H1 (cell line): ENCODE results near the gene FRY. TPM values are rescaled to one million over a fixed set of nuclear protein-coding genes. Genes with fewer than 3 reads are reported as not detected.

Source experiments
- CTCF ChIA-PET: fragments of 300-600 bp; sonication (Branson Sonifier 250); formaldehyde crosslinking; loops from one replicate; lab custom pipeline; 2021; ENCODE audit not compliant: partially characterized antibody; lab: Charles Lee
- POLR2A ChIA-PET: fragments of 300-600 bp; sonication (Branson Sonifier 250); formaldehyde crosslinking; loops from one replicate; lab custom pipeline; 2021; ENCODE audit warnings: inconsistent platforms; ENCODE audit not compliant: partially characterized antibody; lab: Charles Lee
- DNase-seq, 2 experiments: peaks; one replicate each; pipeline versions ENCODE4 v3.0.0 to v3.0.0-alpha.2; 2010 to 2022; ENCODE audit warnings: low spot score in 2 of 2, low read depth in 1 of 2, mixed read lengths in 1 of 2
- FAIRE-seq: peaks from 2 replicates; lab custom pipeline; 2011; peaks lifted over from hg19 to GRCh38; lab: Jason Lieb, UNC
- H2AFZ ChIP-seq: 2 replicates; pipeline ENCODE4 v1.8.1; 2012; ENCODE audit warnings: low read length, inconsistent platforms
- H2AK5ac ChIP-seq: 2 replicates; pipeline ENCODE4 v1.6.1; 2013; ENCODE audit warnings: low read depth, low read length
- H2BK120ac ChIP-seq: replicated peaks from 2 replicates; pipeline ENCODE3; 2013; ENCODE audit warnings: low read depth, low read length, inconsistent platforms
- H2BK12ac ChIP-seq: 2 replicates; pipeline ENCODE4 v1.6.1; 2013; ENCODE audit warnings: low read depth, low read length
- H2BK15ac ChIP-seq: 2 replicates; pipeline ENCODE4 v1.6.1; 2013; ENCODE audit warnings: low read length
- H2BK20ac ChIP-seq: 2 replicates; pipeline ENCODE4 v1.6.1; 2013; ENCODE audit warnings: low read length
- H2BK5ac ChIP-seq: 2 replicates; pipeline ENCODE4 v1.6.1; 2013; ENCODE audit warnings: low read depth, low read length
- H3K14ac ChIP-seq: 2 replicates; pipeline ENCODE4 v1.6.1; 2013; ENCODE audit warnings: inconsistent platforms; ENCODE audit not compliant: insufficient read length
- H3K18ac ChIP-seq: 2 replicates; pipeline ENCODE4 v1.6.1; 2013; ENCODE audit warnings: low read length; ENCODE audit errors: extremely low read depth
- H3K23ac ChIP-seq: 2 replicates; pipeline ENCODE4 v1.6.1; 2013; ENCODE audit warnings: inconsistent platforms; ENCODE audit not compliant: insufficient read length
- H3K23me2 ChIP-seq: 2 replicates; pipeline ENCODE4 v1.6.1; 2013; ENCODE audit warnings: low read depth, low read length
- H3K27ac ChIP-seq: 2 replicates; pipeline ENCODE4 v1.6.1; 2011; ENCODE audit warnings: low read depth, low read length, inconsistent platforms
- H3K27me3 ChIP-seq, 4 experiments: replicated peaks in 1 of 4; 1 replicate in 1 of 4; 2 replicates in 3 of 4; pipeline versions ENCODE4 v1.6.1 to v1.8.1; 2011 to 2013; ENCODE audit warnings: low read length in 3 of 4, mild to moderate bottlenecking in 3 of 4, inconsistent platforms in 2 of 4, mixed read lengths in 2 of 4, moderate library complexity in 1 of 4; ENCODE audit not compliant: control insufficient read depth in 3 of 4, insufficient read depth in 3 of 4; ENCODE audit errors: extremely low read depth in 1 of 4
- H3K36me3 ChIP-seq, 4 experiments: 2 replicates each; pipeline versions ENCODE4 v1.6.1 to v1.8.1; 2011 to 2013; ENCODE audit warnings: mild to moderate bottlenecking in 4 of 4, low read length in 3 of 4, moderate library complexity in 2 of 4, control low read depth in 1 of 4, inconsistent platforms in 1 of 4; ENCODE audit not compliant: insufficient read depth in 4 of 4, control insufficient read depth in 2 of 4
- H3K4ac ChIP-seq: replicated peaks from 2 replicates; pipeline ENCODE3; 2013; ENCODE audit warnings: low read length, low read depth, mixed read lengths, inconsistent platforms; ENCODE audit not compliant: insufficient read length
- H3K4me1 ChIP-seq, 4 experiments: replicated peaks in 1 of 4; 1 replicate in 1 of 4; 2 replicates in 3 of 4; pipeline versions ENCODE4 v1.6.1 to v1.8.1; 2011 to 2013; ENCODE audit warnings: low read length in 3 of 4, inconsistent platforms in 2 of 4, mixed read lengths in 1 of 4; ENCODE audit not compliant: insufficient read depth in 4 of 4, control insufficient read depth in 3 of 4
- H3K4me2 ChIP-seq, 2 experiments: 2 replicates each; pipeline versions ENCODE4 v1.6.1 to v1.8.1; 2011 to 2013; ENCODE audit warnings: low read depth in 2 of 2, low read length in 2 of 2, control low read depth in 1 of 2, inconsistent platforms in 1 of 2, mild to moderate bottlenecking in 1 of 2; ENCODE audit not compliant: insufficient read depth in 1 of 2
- H3K4me3 ChIP-seq, 4 experiments: fragments of 200-600, 300-600 bp in 1 of 4; sonication (generic), shearing (Covaris generic), sonication (Bioruptor Twin) in 1 of 4; 2 replicates each; pipeline versions ENCODE4 v1.5.1 to v1.8.1; 2011 to 2016; ENCODE audit warnings: low read length in 4 of 4, low read depth in 3 of 4, control low read depth in 2 of 4, inconsistent platforms in 2 of 4, mild to moderate bottlenecking in 2 of 4, mixed read lengths in 1 of 4, moderate library complexity in 1 of 4; ENCODE audit not compliant: insufficient read depth in 2 of 4; ENCODE audit errors: extremely low read depth in 1 of 4
- H3K56ac ChIP-seq: replicated peaks from 2 replicates; pipeline ENCODE3; 2013; ENCODE audit warnings: low read depth, mild to moderate bottlenecking, mixed read lengths, low read length, inconsistent platforms; ENCODE audit not compliant: insufficient read length
- H3K79me1 ChIP-seq: 2 replicates; pipeline ENCODE4 v1.6.1; 2013; ENCODE audit warnings: low read depth, low read length, control low read depth
- H3K79me2 ChIP-seq, 2 experiments: 2 replicates each; pipeline versions ENCODE4 v1.6.1 to v1.8.1; 2012 to 2013; ENCODE audit warnings: low read length in 2 of 2, mild to moderate bottlenecking in 2 of 2, inconsistent platforms in 1 of 2; ENCODE audit not compliant: insufficient read depth in 2 of 2, control insufficient read depth in 1 of 2
- H3K9ac ChIP-seq, 4 experiments: replicated peaks in 1 of 4; 1 replicate in 1 of 4; 2 replicates in 3 of 4; pipeline versions ENCODE4 v1.6.1 to v1.8.1; 2011 to 2013; ENCODE audit warnings: low read depth in 3 of 4, low read length in 3 of 4, control low read depth in 2 of 4, mild to moderate bottlenecking in 2 of 4, moderate library complexity in 2 of 4, inconsistent platforms in 1 of 4; ENCODE audit errors: extremely low read depth in 1 of 4
- H3K9me3 ChIP-seq, 2 experiments: 2 replicates each; pipeline versions ENCODE4 v1.6.1 to v1.8.1; 2012 to 2013; ENCODE audit warnings: mild to moderate bottlenecking in 2 of 2, moderate library complexity in 2 of 2, control low read depth in 1 of 2, inconsistent platforms in 1 of 2, low read depth in 1 of 2, low read length in 1 of 2, mixed read lengths in 1 of 2; ENCODE audit not compliant: insufficient read depth in 2 of 2
- H4K20me1 ChIP-seq, 2 experiments: replicated peaks in 1 of 2; 2 replicates each; pipeline versions ENCODE3 to v1.8.1; 2011 to 2013; ENCODE audit warnings: inconsistent platforms in 2 of 2, low read length in 2 of 2, mild to moderate bottlenecking in 1 of 2; ENCODE audit not compliant: insufficient read depth in 2 of 2, control insufficient read depth in 1 of 2
- H4K5ac ChIP-seq: 2 replicates; pipeline ENCODE4 v1.6.1; 2013; ENCODE audit warnings: low read length, low read depth, mixed read lengths, inconsistent platforms; ENCODE audit not compliant: insufficient read length
- H4K8ac ChIP-seq: 2 replicates; pipeline ENCODE4 v1.8.0; 2013; ENCODE audit warnings: mild to moderate bottlenecking, moderate library complexity, low read length, inconsistent platforms; ENCODE audit not compliant: insufficient read depth; ENCODE audit errors: extremely low read depth
- H4K91ac ChIP-seq: replicated peaks from 2 replicates; pipeline ENCODE3; 2013; ENCODE audit warnings: low read length, mixed read lengths, inconsistent platforms; ENCODE audit not compliant: insufficient read length
- CHD1 ChIP-seq: IDR thresholded peaks from 2 replicates; pipeline ENCODE4 v1.6.1; 2012; ENCODE audit warnings: low read depth, low read length, improper control_type of control experiment
- GABPA ChIP-seq: IDR thresholded peaks from 2 replicates; pipeline ENCODE4 v1.6.1; 2011; ENCODE audit warnings: mild to moderate bottlenecking, low read length, moderate library complexity, borderline replicate concordance; ENCODE audit not compliant: insufficient read depth
- JUN ChIP-seq: IDR thresholded peaks from 2 replicates; pipeline ENCODE4 v1.6.1; 2011; ENCODE audit warnings: low read depth, mild to moderate bottlenecking, improper control_type of control experiment, low read length
- polyA plus RNA-seq, 7 experiments: library from polyadenylated mRNA; depleted of rRNA in 3 of 7; stranded (reverse) in 5 of 7; unstranded in 2 of 7; fragments of >200 nt in 5 of 7; fragments of 200-250 nt in 2 of 7; gene quantifications; 1 replicate in 5 of 7; 2 replicates in 1 of 7; 4 replicates in 1 of 7; pipeline versions ENCODE4 v1.2.1 to v1.2.3, GENCODE V29; 2011 to 2013; ENCODE audit warnings: missing spikeins in 2 of 7, mixed read lengths in 2 of 7
- total RNA-seq: library from RNA; stranded (reverse); fragmentation: NEBNext Ultra II Directional; extraction: Animal tissue kit (Norgen Biotek cat#: 25700); gene quantifications from 2 replicates; pipeline ENCODE4 v1.2.1, GENCODE V29; 2021

The FRY gene
- total and polyA plus RNA-seq, 2 of the 8 experiments (the other 6 are each of a cell fraction or from before 2014, with no cell fraction given): 4.3 to 9.2 TPM

DNA sequence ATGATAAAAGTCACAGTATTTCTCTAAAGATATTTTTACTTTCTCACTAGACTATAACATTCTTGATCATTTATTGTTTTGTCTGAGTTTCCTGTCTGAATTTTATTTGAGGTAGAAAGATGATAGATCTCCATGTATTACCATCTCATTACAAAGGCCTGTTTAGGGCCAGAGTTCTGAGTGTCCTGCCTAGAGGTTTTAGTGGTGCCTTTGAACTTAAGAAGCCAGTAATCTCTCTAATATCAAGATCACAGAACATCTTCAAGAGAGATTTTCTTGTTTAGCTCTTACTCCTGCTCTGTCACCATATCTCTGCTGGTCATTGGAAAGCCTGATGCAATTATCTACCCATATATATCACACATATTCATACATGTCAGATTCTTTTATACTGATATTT lies 182.1 kb downstream of the FRY start:
- no peak overlapping the region for H2BK15ac ChIP-seq
- H4K5ac ChIP-seq: no peak overlapping the region
- H3K14ac ChIP-seq: no peak overlapping the region
- H3K79me2 ChIP-seq: no peaks in the 10 kb centered on the region
- no peak overlapping the region for H4K91ac ChIP-seq
- H3K4me1 ChIP-seq: no peaks in the 10 kb centered on the region
- no peak overlapping the region for H3K9ac ChIP-seq
- H3K23me2 ChIP-seq: no peaks in the 10 kb centered on the region
- no peak overlapping the region for H4K8ac ChIP-seq
- H3K27ac ChIP-seq: no peak overlapping the region
- no peaks in the 10 kb centered on the region for H3K79me1 ChIP-seq
- H3K27me3 ChIP-seq: no peaks in the 10 kb centered on the region
- no peak overlapping the region for H2BK20ac ChIP-seq
- H3K23ac ChIP-seq: no peak overlapping the region
- no peak overlapping the region for H3K4me3 ChIP-seq
- H4K20me1 ChIP-seq: no peaks in the 10 kb centered on the region
- H2AFZ ChIP-seq: no peak overlapping the region
- H2BK120ac ChIP-seq: no peak overlapping the region
- H3K18ac ChIP-seq: no peak overlapping the region
- no peak overlapping the region for H2AK5ac ChIP-seq
- H3K4me2 ChIP-seq: no peak overlapping the region
- ChIA-PET CTCF (interaction anchor here (0.6 to 0.7 kb wide), 2 partner anchors 49 to 67 kb away, joined by 3 read pairs; no protein-coding TSS in a partner anchor), POLR2A (no interaction called here)
- DNase-seq (no peak), FAIRE-seq (no peak)
- H2BK5ac ChIP-seq: no peak overlapping the region
- H3K56ac ChIP-seq: no peak overlapping the region
- no peak overlapping the region for H3K4ac ChIP-seq
- H2BK12ac ChIP-seq: no peak overlapping the region
- H3K36me3 ChIP-seq: peaks cover 0 to 3% (median 1%) of the 10 kb centered on the region in 4 experiments; a peak in 3 of 8 replicates
- TF ChIP-seq JUN (no peak), GABPA (no peak), CHD1 (no peak)
- H3K9me3 ChIP-seq: no peaks in the 10 kb centered on the region
